Kidney (tissue), 14 donors: ENCODE data around the gene UGT1A10. TPM values are rescaled to one million over a fixed set of nuclear protein-coding genes. Genes with fewer than 3 reads are reported as not detected.
A peak's percentile ranks its signal among the peaks of the same experiment; 100 is the strongest.

Experiments
- DNase-seq, 5 donors: peaks; one replicate each; pipeline ENCODE4 v3.0.0-alpha.2; 2013 to 2020
- FAIRE-seq: peaks from 2 replicates; lab custom pipeline; 2012; peaks lifted over from hg19 to GRCh38; lab: Jason Lieb, UNC
- H3K27ac ChIP-seq, 2 donors: one replicate each; pipeline ENCODE4 v1.7.0; 2013; ENCODE audit warnings: low read depth in 2 of 2, low read length in 2 of 2, inconsistent platforms in 1 of 2
- H3K27me3 ChIP-seq: one replicate; pipeline ENCODE4 v1.7.1; 2013; ENCODE audit warnings: low read length, inconsistent platforms; ENCODE audit not compliant: control insufficient read depth, insufficient read depth
- H3K36me3 ChIP-seq, 3 donors: one replicate each; pipeline versions ENCODE4 v1.7.0 to v1.7.1; 2013; ENCODE audit warnings: low read length in 3 of 3, control low read depth in 1 of 3, inconsistent platforms in 1 of 3; ENCODE audit not compliant: insufficient read depth in 3 of 3, control insufficient read depth in 2 of 3
- H3K4me1 ChIP-seq, 3 donors: one replicate each; pipeline versions ENCODE4 v1.7.0 to v1.7.1; 2013; ENCODE audit warnings: low read length in 3 of 3, inconsistent platforms in 1 of 3, low read depth in 1 of 3; ENCODE audit not compliant: control insufficient read depth in 2 of 3, insufficient read depth in 2 of 3
- H3K4me3 ChIP-seq, 3 donors: one replicate each; pipeline versions ENCODE4 v1.7.0 to v1.8.1; 2013; ENCODE audit warnings: low read length in 3 of 3, control low read depth in 1 of 3, inconsistent platforms in 1 of 3
- H3K9ac ChIP-seq, 3 donors: one replicate each; pipeline versions ENCODE4 v1.7.0 to v1.7.1; 2013; ENCODE audit warnings: low read length in 3 of 3, control low read depth in 1 of 3, inconsistent platforms in 1 of 3
- H3K9me3 ChIP-seq, 3 donors: one replicate each; pipeline versions ENCODE4 v1.7.0 to v1.7.1; 2013; ENCODE audit warnings: low read length in 3 of 3, control low read depth in 1 of 3, inconsistent platforms in 1 of 3; ENCODE audit not compliant: control insufficient read depth in 2 of 3, insufficient read depth in 1 of 3
- CTCF ChIP-seq: IDR thresholded peaks from 3 replicates; pipeline ENCODE4 v1.5.1; 2012; ENCODE audit warnings: mild to moderate bottlenecking, moderate library complexity, borderline replicate concordance; ENCODE audit not compliant: insufficient read depth; ENCODE audit errors: extremely low read depth
- intact Hi-C: fragments of 100-400 bp; cut with DNase I; formaldehyde crosslinking; loops from one replicate; pipeline ENCODE4 v1.11.1; 2022
- polyA plus RNA-seq: library from polyadenylated mRNA; stranded (reverse); fragments of 350-450 nt; fragmentation: Illumina TruSeq; extraction: RNeasy Lipid Tissue Mini Kit (QIAGEN cat#74804); gene quantifications from one replicate; pipeline ENCODE4 v1.2.3, GENCODE V29; 2014; ENCODE audit warnings: low read depth, low replicate concordance; ENCODE audit not compliant: insufficient read depth
- total RNA-seq: library from RNA; stranded (reverse); fragmentation: NEBNext Ultra II Directional; extraction: Animal tissue kit (Norgen Biotek cat#: 25700); gene quantifications from one replicate; pipeline ENCODE4 v1.2.1, GENCODE V29; 2021
- donor health status: control.
- donor health status: control.
- donor health status: control.
- donor health status: control.
- donor health status: control.
- donor health status: DM: yes; HTN: yes; CAD: no.
- donor health status: Normal renal cell carcinoma (clear cell type).

UGT1A10 gene
- total and polyA plus RNA-seq, 2 donors from 2014 or later, result 6.6 TPM; not detected in 1

GRCh38 chr2:233817995-233818638 is 181.9 kb downstream of the UGT1A10 start:
- intact Hi-C loops, result no loop called here

GRCh38 chr2:233818639-233819621 is 182.7 kb downstream of the UGT1A10 start:
- FAIRE-seq (no peak), DNase-seq (peak in 2 of 5 donors; percentile 16 to 31)
- intact Hi-C loops, result no loop called here

More at GRCh38 chr2:233817995-233818638, 181.9 kb downstream of the UGT1A10 start:
- no peaks in the 10 kb centered on the region for H3K27me3 ChIP-seq
- no peak for TF ChIP-seq CTCF
- H3K4me3 ChIP-seq, result no peak overlapping the region
- no peak overlapping the region for H3K27ac ChIP-seq
- no peaks in the 10 kb centered on the region for H3K36me3 ChIP-seq
- FAIRE-seq, result no peak
- H3K9me3 ChIP-seq, result no peaks in the 10 kb centered on the region
- H3K9ac ChIP-seq, result no peak overlapping the region
- DNase-seq, result peak in 2 of 5 donors; percentile 27 to 37
- H3K4me1 ChIP-seq, result no peaks in the 10 kb centered on the region

More at GRCh38 chr2:233818639-233819621, 182.7 kb downstream of the UGT1A10 start:
- no peaks in the 10 kb centered on the region for H3K4me1 ChIP-seq
- no peak overlapping the region for H3K9ac ChIP-seq
- TF ChIP-seq CTCF, result no peak
- H3K36me3 ChIP-seq, result no peaks in the 10 kb centered on the region
- no peak overlapping the region for H3K27ac ChIP-seq
- H3K27me3 ChIP-seq, result no peaks in the 10 kb centered on the region
- H3K9me3 ChIP-seq, result no peaks in the 10 kb centered on the region
- no peak overlapping the region for H3K4me3 ChIP-seq
